Urothelium cell line (cell line): ENCODE measurements around the gene PDZD11.
A peak's percentile ranks its signal among the peaks of the same experiment; 100 is the strongest.
"Not testable (repeated sequence)": the region's sequence is repeated elsewhere in the genome, so short reads cannot be mapped to it uniquely, and the experiment has no call there.

Experiments used
- DNase-seq: peaks from one replicate; pipeline ENCODE4 v3.0.0; 2011; ENCODE audit warnings: low spot score, mixed read lengths
- FAIRE-seq: peaks from 2 replicates; lab custom pipeline; 2011; peaks lifted over from hg19 to GRCh38; lab: Jason Lieb, UNC

The PDZD11 gene

GRCh38 chrX:70289793-70290770 is at the start of gene PDZD11, which contains the start of gene KIF4A:
PDZD11 (minus strand) TSS chrX:70289927; CDS start chrX:70289341, 586 bp downstream.
KIF4A (plus strand) TSS chrX:70290104; CDS start chrX:70290459, 355 bp downstream.
- FAIRE-seq = peak; percentile 53
- DNase-seq = peak; percentile 96

GRCh38 chrX:70338290-70338689 is 48.6 kb upstream of the PDZD11 start:
- FAIRE-seq = no peak
- DNase-seq = no peak

- no peak for DNase-seq
- no peak for FAIRE-seq
Measured at GRCh38 chrX:70336767-70337166, 47.0 kb upstream of the PDZD11 start.

- FAIRE-seq = no peak
- DNase-seq = no peak
Measured at GRCh38 chrX:70332600-70332999, 42.9 kb upstream of the PDZD11 start.

GRCh38 chrX:70331161-70331560 is 41.4 kb upstream of the PDZD11 start:
- no peak for FAIRE-seq

GRCh38 chrX:70324326-70324725 is 34.6 kb upstream of the PDZD11 start:
- DNase-seq (no peak), FAIRE-seq (no peak)

More at GRCh38 chrX:70331161-70331560, 41.4 kb upstream of the PDZD11 start:
- DNase-seq = no peak

GRCh38 chrX:70323628-70324027 is 33.9 kb upstream of the PDZD11 start:
- not testable (repeated sequence) for FAIRE-seq, DNase-seq

- FAIRE-seq (no peak), DNase-seq (no peak)
Measured at GRCh38 chrX:70322784-70323183, 33.1 kb upstream of the PDZD11 start.

GRCh38 chrX:70313503-70313902 is 23.8 kb upstream of the PDZD11 start:
- FAIRE-seq = no peak

GRCh38 chrX:70301716-70302115 is 12.0 kb upstream of the PDZD11 start:
- no peak for FAIRE-seq

More at GRCh38 chrX:70313503-70313902, 23.8 kb upstream of the PDZD11 start:
- no peak for DNase-seq

GRCh38 chrX:70293621-70294020 is 3.9 kb upstream of the PDZD11 start:
- no peak for FAIRE-seq
- DNase-seq = no peak

More at GRCh38 chrX:70301716-70302115, 12.0 kb upstream of the PDZD11 start:
- DNase-seq = no peak

- DNase-seq (no peak), FAIRE-seq (no peak)
Measured at GRCh38 chrX:70292788-70293187, 3.1 kb upstream of the PDZD11 start.

- FAIRE-seq = no peak
- DNase-seq = no peak
Measured at GRCh38 chrX:70289168-70289792, 447 bp downstream of the PDZD11 start.

- FAIRE-seq = no peak
- DNase-seq = no peak
Measured at GRCh38 chrX:70281951-70282350, 7.8 kb downstream of the PDZD11 start, which contains the start of gene RAB41. RAB41 (plus strand) TSS chrX:70282172; CDS start chrX:70282218, 46 bp downstream.

GRCh38 chrX:70280573-70280972 is 9.2 kb downstream of the PDZD11 start:
- FAIRE-seq (no peak), DNase-seq (no peak)

GRCh38 chrX:70279081-70279480 is 10.6 kb downstream of the PDZD11 start:
- FAIRE-seq = no peak

GRCh38 chrX:70274029-70274428 is 15.7 kb downstream of the PDZD11 start:
- FAIRE-seq, DNase-seq: not testable (repeated sequence)

More at GRCh38 chrX:70279081-70279480, 10.6 kb downstream of the PDZD11 start:
- DNase-seq = no peak

GRCh38 chrX:70268034-70268433 is 21.7 kb downstream of the PDZD11 start, which contains the start of gene ARR3:
ARR3 (plus strand) TSS chrX:70268334; CDS start chrX:70269386, 1,052 bp downstream.
- no peak for FAIRE-seq
- no peak for DNase-seq

- DNase-seq = no peak
Measured at GRCh38 chrX:70264784-70265183, 24.9 kb downstream of the PDZD11 start.

GRCh38 chrX:70262952-70263567 is 26.7 kb downstream of the PDZD11 start:
- DNase-seq = peak; percentile 64
- FAIRE-seq = no peak

More at GRCh38 chrX:70264784-70265183, 24.9 kb downstream of the PDZD11 start:
- no peak for FAIRE-seq

- no peak for FAIRE-seq
- no peak for DNase-seq
Measured at GRCh38 chrX:70260104-70260503, 29.6 kb downstream of the PDZD11 start, which contains the start of gene P2RY4. P2RY4 (minus strand) TSS chrX:70260204; CDS start chrX:70259624, 580 bp downstream.
